Memory B cell (primary cell): Measurements from ENCODE around the gene CYP3A7.
"Not testable (repeated sequence)": the region's sequence is repeated elsewhere in the genome, so short reads cannot be mapped to it uniquely, and the experiment has no call there.

Experiments used
- ATAC-seq: fragments of 150-1000 bp; cut with Tn5 transposase; 2 replicates; pipeline ENCODE4 v1.10.0; 2021; ENCODE audit warnings: low read depth, mild to moderate bottlenecking, moderate library complexity
- DNase-seq, 2 donors: peaks; one replicate each; pipeline ENCODE4 v3.0.0; 2022; ENCODE audit warnings: low spot score in 2 of 2
- H3K27ac Mint-ChIP-seq: one replicate; pipeline ENCODE4 v1.8.0; 2022; ENCODE audit warnings: mild to moderate bottlenecking, moderate library complexity, mixed read lengths
- H3K27me3 Mint-ChIP-seq: one replicate; pipeline ENCODE4 v1.8.0; 2022; ENCODE audit warnings: mixed read lengths
- H3K36me3 Mint-ChIP-seq: one replicate; pipeline ENCODE4 v1.8.0; 2022; ENCODE audit warnings: mild to moderate bottlenecking, mixed read lengths
- H3K4me1 Mint-ChIP-seq: one replicate; pipeline ENCODE4 v1.8.0; 2022; ENCODE audit warnings: mixed read lengths
- H3K4me3 Mint-ChIP-seq: one replicate; pipeline ENCODE4 v1.8.0; 2022; ENCODE audit warnings: mild to moderate bottlenecking, moderate library complexity, mixed read lengths
- H3K9me3 Mint-ChIP-seq: one replicate; pipeline ENCODE4 v1.8.0; 2022; ENCODE audit warnings: mixed read lengths

The CYP3A7 gene

DNA sequence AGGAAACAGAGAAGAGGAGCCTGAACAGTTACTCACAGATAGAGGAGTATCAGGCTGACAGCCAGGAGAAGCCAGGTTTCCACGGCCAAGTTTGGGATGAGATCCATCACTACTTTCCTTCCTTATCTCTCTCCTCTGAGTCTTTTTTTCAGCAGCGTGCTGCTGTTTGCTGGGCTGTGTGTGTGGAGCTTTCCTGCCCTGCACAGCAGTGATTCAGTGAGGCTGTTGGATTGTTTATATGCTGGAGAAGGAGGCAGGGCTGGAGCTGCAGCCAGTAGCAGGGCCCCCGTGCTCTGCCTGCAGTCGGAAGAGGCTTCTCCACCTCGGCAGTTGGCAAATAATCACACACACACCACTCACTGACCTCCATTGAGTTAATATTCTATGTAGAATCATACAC lies at the start of gene CYP3A7:
Gene CYP3A7 (minus strand): TSS at position 210 of the 400 bp plus-strand sequence. CDS start 103 bp downstream, at position 107.
- peaks cover 4% of the 10 kb centered on the region for H3K27me3 Mint-ChIP-seq
- no peaks in the 10 kb centered on the region for H3K4me1 Mint-ChIP-seq
- no peaks in the 10 kb centered on the region for H3K9me3 Mint-ChIP-seq
- no peak within 1 kb of the TSS for H3K4me3 Mint-ChIP-seq
- ATAC-seq (no peak), DNase-seq (no peak)
- H3K27ac Mint-ChIP-seq, result no peak within 1 kb of the TSS
- H3K36me3 Mint-ChIP-seq, result peaks cover 4% of the 10 kb centered on the region

DNA sequence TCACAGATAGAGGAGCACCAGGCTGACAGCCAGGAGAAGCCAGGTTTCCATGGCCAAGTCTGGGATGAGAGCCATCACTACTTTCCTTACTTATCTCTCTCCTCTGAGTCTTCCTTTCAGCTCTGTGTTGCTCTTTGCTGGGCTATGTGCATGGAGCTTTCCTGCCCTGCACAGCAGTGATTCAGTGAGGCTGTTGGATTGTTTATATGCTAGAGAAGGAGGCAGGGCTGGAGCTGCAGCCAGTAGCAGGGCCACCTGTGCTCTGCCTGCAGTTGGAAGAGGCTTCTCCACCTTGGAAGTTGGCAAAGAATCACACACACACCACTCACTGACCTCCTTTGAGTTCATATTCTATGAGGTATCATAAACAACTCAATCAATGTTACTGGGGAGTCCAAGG lies 49.0 kb upstream of the CYP3A7 start, which contains the start of gene CYP3A4:
Gene CYP3A4 (minus strand): TSS at position 178 of the 400 bp plus-strand sequence. CDS start 103 bp downstream, at position 75.
- H3K4me3 Mint-ChIP-seq, result no peak within 1 kb of the TSS
- ATAC-seq, result no peak

DNA sequence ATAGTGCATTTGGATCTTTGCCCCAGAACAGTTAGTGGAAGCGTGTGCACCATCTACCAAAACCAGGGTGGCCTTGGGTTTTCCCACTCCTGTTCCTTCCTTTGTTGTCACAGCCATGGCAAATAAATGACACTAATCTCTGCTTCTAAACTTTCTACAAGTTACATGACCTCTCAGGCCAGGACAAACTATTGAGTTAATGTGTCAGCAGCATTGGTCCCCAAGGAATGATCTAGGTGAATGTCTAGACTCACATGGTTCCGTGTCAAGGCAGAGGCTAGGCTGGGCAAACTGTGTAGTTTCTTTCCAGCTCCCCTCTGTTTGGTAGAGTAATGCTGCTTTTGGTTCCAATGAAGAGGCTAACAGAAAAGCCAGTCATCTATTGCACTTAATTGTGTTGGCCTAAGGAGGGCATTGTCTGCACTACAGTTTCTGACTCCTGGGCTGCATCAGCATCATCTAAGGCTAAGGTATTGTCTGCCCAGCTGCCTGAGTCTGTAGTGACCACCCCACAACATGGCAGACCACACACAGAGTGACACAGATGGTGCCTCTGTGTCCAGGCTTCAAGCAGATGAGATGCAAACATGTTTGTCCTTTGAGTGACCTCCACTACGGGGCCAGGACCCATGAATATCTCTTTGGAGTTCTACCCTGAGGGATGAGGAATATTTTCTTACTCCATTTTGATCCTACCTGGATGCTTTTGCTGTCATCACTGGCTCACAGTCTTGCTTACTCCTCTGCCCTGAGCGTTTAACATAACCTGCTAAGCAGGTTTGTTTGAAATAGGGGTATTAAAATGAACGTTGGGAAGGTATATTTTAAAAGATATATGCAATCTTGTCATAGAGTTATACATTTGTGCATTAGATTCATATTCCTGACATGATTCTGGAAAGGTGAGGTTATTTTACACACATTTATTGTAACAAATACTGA lies 47.3 kb upstream of the CYP3A7 start:
- Mint-ChIP-seq H3K9me3 (no peaks in the 10 kb centered on the region), H3K4me1 (no peaks in the 10 kb centered on the region), H3K36me3 (no peaks in the 10 kb centered on the region), H3K27ac (no peak overlapping the region), H3K27me3 (peaks cover 30% of the 10 kb centered on the region), H3K4me3 (no peak overlapping the region)
- DNase-seq (no peak), ATAC-seq (no peak)

More for the DNA sequence above, 49.0 kb upstream of the CYP3A7 start, which contains the start of gene CYP3A4:
- peaks cover 26% of the 10 kb centered on the region for H3K27me3 Mint-ChIP-seq
- no peaks in the 10 kb centered on the region for H3K36me3 Mint-ChIP-seq
- DNase-seq, result no peak
- H3K4me1 Mint-ChIP-seq, result no peaks in the 10 kb centered on the region
- H3K27ac Mint-ChIP-seq, result no peak within 1 kb of the TSS
- H3K9me3 Mint-ChIP-seq, result no peaks in the 10 kb centered on the region

DNA sequence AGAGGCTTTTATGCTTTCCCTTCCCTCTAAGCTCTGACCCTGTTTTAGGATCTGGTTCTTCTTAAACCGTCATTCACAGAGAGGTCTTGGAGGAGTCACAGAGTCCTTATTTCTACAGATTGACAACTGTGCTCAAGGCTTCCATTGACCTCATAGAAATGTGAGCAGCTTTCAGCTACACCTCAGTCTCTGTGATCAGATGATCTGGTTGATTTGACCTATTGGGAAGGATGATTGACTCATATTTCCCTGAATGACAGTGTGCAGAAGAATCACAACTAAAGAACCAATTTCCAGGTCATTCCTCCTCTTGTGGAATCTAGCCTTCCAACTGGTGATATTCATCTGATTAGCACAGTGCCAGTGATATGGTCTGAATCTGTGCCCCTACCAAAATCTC lies 45.6 kb upstream of the CYP3A7 start:
- no peaks in the 10 kb centered on the region for H3K36me3 Mint-ChIP-seq
- DNase-seq, result no peak

GRCh38 chr7:99779949-99780348 lies 45.0 kb upstream of the CYP3A7 start:
- Mint-ChIP-seq H3K4me1 (no peaks in the 10 kb centered on the region), H3K36me3 (no peaks in the 10 kb centered on the region), H3K27me3 (peaks cover 33% of the 10 kb centered on the region), H3K27ac (no peak overlapping the region), H3K9me3 (no peaks in the 10 kb centered on the region), H3K4me3 (no peak overlapping the region)
- DNase-seq, result no peak
- no peak for ATAC-seq

More for the DNA sequence above, 45.6 kb upstream of the CYP3A7 start:
- no peak overlapping the region for H3K27ac Mint-ChIP-seq
- no peak for ATAC-seq
- no peaks in the 10 kb centered on the region for H3K4me1 Mint-ChIP-seq
- H3K27me3 Mint-ChIP-seq, result peaks cover 31% of the 10 kb centered on the region
- H3K9me3 Mint-ChIP-seq, result no peaks in the 10 kb centered on the region
- H3K4me3 Mint-ChIP-seq, result no peak overlapping the region

- ATAC-seq (no peak), DNase-seq (no peak)
- Mint-ChIP-seq H3K4me1 (no peaks in the 10 kb centered on the region), H3K27me3 (peaks cover 33% of the 10 kb centered on the region), H3K4me3 (no peak overlapping the region), H3K36me3 (no peaks in the 10 kb centered on the region), H3K9me3 (no peaks in the 10 kb centered on the region), H3K27ac (no peak overlapping the region)
Observed at GRCh38 chr7:99778880-99779279, 43.9 kb upstream of the CYP3A7 start.

DNA sequence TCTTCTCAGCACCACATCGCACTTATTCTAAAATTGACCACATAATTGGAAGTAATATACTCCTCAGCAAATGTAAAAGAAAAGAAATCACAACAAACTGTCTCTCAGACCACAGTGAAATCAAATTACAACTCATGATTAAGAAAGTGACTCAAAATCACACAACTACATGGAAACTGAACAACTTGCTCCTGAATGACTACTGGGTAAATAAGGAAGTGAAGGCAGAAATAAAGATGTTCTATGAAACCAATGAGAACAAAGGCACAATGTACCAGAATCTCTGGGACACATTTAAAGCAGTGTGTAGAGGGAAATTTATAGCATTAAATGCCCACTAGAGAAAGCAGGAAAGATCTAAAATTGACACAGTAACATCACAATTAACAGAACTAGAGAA lies 38.4 kb upstream of the CYP3A7 start:
- not testable (repeated sequence) for DNase-seq, H3K4me1 Mint-ChIP-seq, ATAC-seq, H3K36me3 Mint-ChIP-seq, H3K9me3 Mint-ChIP-seq, H3K27ac Mint-ChIP-seq, H3K4me3 Mint-ChIP-seq
- peaks cover 48% of the 10 kb centered on the region for H3K27me3 Mint-ChIP-seq

GRCh38 chr7:99772565-99772964 lies 37.6 kb upstream of the CYP3A7 start:
- no peak for ATAC-seq
- Mint-ChIP-seq H3K27me3 (peaks cover 47% of the 10 kb centered on the region), H3K9me3 (peaks cover 5% of the 10 kb centered on the region), H3K4me1 (peaks cover 7% of the 10 kb centered on the region), H3K36me3 (no peaks in the 10 kb centered on the region), H3K4me3 (no peak overlapping the region), H3K27ac (no peak overlapping the region)
- DNase-seq, result no peak

DNA sequence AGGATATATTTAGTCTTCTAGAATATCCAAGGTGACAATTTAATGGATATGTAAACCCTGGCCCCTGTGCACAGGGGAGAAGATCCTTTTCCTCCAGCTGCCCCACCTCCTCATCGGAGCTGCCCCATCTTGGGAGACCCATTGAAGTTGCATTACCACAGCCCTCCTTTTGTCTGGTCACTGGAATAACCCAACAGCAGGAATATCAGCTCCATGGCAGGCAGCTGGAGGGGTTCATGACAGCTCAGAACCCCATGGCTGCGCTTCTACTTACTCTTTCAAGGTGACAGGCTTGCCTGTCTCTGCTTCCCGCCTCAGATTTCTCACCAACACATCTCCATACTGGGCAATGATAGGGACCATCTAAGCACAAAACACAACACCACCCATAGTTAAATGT lies 34.5 kb upstream of the CYP3A7 start:
- not testable (repeated sequence) for H3K9me3 Mint-ChIP-seq, DNase-seq, H3K4me3 Mint-ChIP-seq, H3K27ac Mint-ChIP-seq, H3K36me3 Mint-ChIP-seq, ATAC-seq
- Mint-ChIP-seq H3K4me1 (peaks cover 12% of the 10 kb centered on the region), H3K27me3 (peaks cover 42% of the 10 kb centered on the region)

- DNase-seq, result no peak
- H3K27me3 Mint-ChIP-seq, result peaks cover 41% of the 10 kb centered on the region
- H3K36me3 Mint-ChIP-seq, result no peaks in the 10 kb centered on the region
- H3K4me3 Mint-ChIP-seq, result no peak overlapping the region
- no peak overlapping the region for H3K27ac Mint-ChIP-seq
- no peak for ATAC-seq
- peaks cover 4% of the 10 kb centered on the region for H3K9me3 Mint-ChIP-seq
- peaks cover 12% of the 10 kb centered on the region for H3K4me1 Mint-ChIP-seq
Observed at GRCh38 chr7:99768471-99768870, 33.5 kb upstream of the CYP3A7 start.

DNA sequence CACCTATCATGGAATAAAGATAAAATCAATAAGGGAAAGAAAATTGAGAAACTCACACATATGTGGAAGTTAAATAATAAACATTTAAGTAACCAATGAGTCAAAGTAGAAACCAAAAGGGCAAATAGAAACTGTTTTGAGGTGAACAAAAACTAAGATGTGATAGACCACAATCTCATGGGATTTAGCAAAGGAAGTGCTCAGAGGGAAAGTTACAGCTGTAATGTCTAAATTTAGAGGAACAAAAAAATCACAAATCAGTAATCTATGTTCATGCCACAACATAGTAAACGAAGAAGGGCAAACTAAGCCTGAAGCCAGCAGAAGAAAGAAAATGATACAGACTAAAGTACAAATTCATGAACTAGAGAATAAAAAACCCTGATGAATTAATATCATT lies 32.7 kb upstream of the CYP3A7 start:
- Mint-ChIP-seq H3K27me3 (peaks cover 40% of the 10 kb centered on the region), H3K36me3 (no peaks in the 10 kb centered on the region), H3K27ac (no peak overlapping the region), H3K9me3 (peaks cover 3% of the 10 kb centered on the region), H3K4me1 (peaks cover 12% of the 10 kb centered on the region), H3K4me3 (peak overlapping the region; percentile 3)
- peak; percentile 90 for ATAC-seq
- DNase-seq, result peak in 1 of 2 donors; percentile 13

DNA sequence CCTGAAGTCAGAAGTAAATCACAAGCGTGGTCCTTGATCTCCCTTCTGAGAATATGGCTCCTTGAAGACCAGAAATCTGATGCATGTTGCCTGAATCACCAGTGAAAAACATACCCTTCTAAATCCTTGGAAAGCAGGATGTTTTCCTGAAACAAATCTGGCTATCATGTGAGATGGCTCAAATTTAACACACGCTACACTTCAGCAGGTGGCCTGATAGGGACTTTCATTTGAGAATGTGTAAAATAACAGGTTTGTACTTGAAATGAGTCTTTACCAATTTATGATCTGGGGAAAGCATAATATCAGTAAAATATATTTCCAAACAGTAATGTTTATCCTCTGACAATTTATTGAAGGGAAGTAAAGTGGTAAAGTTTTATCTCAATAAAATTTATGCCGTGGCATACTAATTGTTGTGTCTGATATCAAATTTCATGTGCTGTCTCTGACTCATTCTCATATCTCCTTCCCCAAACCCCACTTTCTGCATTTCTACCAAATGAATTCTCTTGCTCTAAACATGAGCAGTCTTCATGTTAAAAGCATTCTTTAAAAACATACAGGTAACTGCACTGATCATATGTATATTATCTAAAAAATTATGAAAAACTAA lies 31.6 kb upstream of the CYP3A7 start:
- no peak for ATAC-seq
- no peaks in the 10 kb centered on the region for H3K36me3 Mint-ChIP-seq
- H3K27ac Mint-ChIP-seq, result no peak overlapping the region
- H3K9me3 Mint-ChIP-seq, result peaks cover 3% of the 10 kb centered on the region
- H3K4me3 Mint-ChIP-seq, result no peak overlapping the region
- peaks cover 45% of the 10 kb centered on the region for H3K27me3 Mint-ChIP-seq
- DNase-seq, result no peak
- H3K4me1 Mint-ChIP-seq, result peaks cover 12% of the 10 kb centered on the region

GRCh38 chr7:99764478-99764877 lies 29.5 kb upstream of the CYP3A7 start:
- peaks cover 37% of the 10 kb centered on the region for H3K27me3 Mint-ChIP-seq
- peaks cover 12% of the 10 kb centered on the region for H3K4me1 Mint-ChIP-seq
- DNase-seq, result no peak
- ATAC-seq, result no peak
- no peaks in the 10 kb centered on the region for H3K9me3 Mint-ChIP-seq
- no peak overlapping the region for H3K4me3 Mint-ChIP-seq
- H3K27ac Mint-ChIP-seq, result no peak overlapping the region
- H3K36me3 Mint-ChIP-seq, result no peaks in the 10 kb centered on the region

GRCh38 chr7:99762680-99763327 lies 27.8 kb upstream of the CYP3A7 start:
- peaks cover 30% of the 10 kb centered on the region for H3K27me3 Mint-ChIP-seq

More at GRCh38 chr7:99762680-99763327, 27.8 kb upstream of the CYP3A7 start:
- no peak overlapping the region for H3K4me3 Mint-ChIP-seq
- DNase-seq (no peak), ATAC-seq (no peak)
- no peak overlapping the region for H3K27ac Mint-ChIP-seq
- no peaks in the 10 kb centered on the region for H3K9me3 Mint-ChIP-seq
- no peaks in the 10 kb centered on the region for H3K36me3 Mint-ChIP-seq
- H3K4me1 Mint-ChIP-seq, result peaks cover 7% of the 10 kb centered on the region
